ENCODE measurements around the gene TTN.
"Not testable (repeated sequence)": the region's sequence is repeated elsewhere in the genome, so short reads cannot be mapped to it uniquely, and the experiment has no call there.

Gene TTN

DNA sequence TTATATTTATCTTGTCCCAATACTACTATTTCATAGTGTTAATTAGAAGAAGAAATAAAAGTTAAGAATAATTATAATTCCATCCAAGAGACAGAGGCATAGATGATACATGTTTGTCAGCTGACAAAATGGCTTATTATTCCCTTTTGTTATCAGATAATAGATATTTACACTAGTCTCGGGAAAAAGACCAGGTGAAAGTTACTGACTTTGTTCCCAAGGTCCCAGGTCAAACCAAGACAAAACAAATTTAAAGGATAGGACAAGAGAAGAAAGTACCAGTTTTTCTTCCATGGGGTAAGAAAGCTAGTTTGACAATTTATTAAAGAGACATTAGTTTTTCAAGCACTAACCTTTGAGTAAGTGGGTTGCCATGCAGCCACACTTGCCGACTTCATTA is 73.2 kb downstream of the TTN start:
- no peak for DNase-seq (ENCODE audit: low spot score)

DNA sequence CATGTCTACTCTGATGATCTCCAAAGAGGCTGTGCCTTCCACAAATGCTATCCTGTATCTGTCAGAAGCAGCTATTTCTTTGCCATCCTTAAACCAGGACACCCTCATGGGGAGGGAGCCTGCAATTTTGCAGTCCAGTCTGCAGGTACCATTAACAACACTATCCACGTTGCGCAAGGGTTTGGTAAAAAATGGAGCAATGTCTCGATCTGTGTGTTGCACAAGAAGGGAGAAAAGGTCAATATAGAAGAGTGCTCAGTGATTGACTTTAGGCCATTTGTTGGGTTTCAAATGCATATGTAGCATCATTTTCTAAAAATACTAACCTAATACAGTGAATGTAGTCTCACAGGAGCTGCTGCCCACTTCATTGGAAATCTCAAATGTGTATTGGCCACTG is 74.3 kb downstream of the TTN start:
- no peak for DNase-seq (ENCODE audit: low spot score)

DNA sequence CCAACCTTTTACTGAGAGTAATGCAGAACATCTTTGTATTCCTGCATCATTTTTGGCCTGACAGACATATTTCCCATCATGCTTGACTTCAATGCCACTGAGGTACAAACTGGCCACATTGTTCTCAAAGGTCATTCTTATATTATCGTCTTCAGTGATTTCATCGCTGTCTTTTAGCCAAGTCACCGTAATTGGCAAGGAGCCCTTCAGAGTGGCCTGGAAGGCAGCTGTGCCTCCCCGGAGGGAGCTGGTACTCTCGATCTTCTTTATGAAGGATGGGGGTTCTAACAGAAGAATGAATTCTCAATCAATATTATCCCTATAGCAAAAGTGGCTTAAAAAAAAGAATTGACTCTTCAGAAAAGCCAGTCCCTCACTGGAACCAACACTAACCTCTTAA is 75.9 kb downstream of the TTN start:
- DNase-seq (ENCODE audit: low spot score) = no peak

DNA sequence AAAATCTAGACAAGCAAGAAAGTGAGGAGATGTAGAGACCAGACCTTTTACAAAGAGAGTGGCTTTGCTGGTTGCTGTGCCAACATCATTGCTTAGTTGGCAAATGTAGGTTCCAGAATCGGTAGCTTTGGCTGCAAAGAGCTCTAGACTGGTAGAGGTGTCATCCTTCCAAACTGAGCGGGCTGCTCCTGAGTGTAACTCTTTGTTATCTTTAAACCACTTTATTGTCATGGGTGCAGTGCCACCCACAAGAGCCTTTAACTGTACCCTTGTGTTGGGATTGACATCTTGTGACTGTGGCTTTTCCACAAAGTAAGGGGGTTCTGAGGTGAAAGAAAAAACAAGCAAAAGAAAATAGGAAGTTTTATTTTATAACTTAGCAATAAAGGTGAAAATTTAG is 77.2 kb downstream of the TTN start:
- DNase-seq (ENCODE audit: low spot score) = no peak

DNA sequence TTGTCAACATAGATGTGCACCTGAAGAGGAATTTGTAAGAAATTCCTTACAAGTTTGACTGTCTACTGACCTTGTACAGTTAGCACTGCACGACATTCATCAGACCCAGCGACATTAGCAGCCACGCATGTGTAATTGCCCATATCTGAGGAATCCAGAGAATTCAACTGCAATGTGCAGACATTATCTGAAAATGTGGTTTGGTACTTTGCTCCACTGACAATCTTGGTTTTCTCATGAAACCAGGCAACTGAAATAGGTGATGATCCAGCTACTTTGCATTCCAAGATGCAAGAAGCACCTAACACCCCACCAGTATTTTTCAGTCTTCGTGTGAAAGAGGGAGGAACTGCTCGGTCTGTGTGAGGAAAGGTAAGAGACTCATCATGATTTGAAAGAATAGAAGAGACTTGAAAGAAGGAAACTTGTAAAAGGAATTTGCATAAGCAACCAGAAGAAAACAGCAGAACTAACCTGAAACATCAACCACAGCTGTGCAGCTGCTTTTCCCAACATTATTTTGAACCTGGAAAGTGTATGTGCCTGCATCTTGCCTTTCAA is 83.4 kb downstream of the TTN start:
- no peak for DNase-seq (ENCODE audit: low spot score)

DNA sequence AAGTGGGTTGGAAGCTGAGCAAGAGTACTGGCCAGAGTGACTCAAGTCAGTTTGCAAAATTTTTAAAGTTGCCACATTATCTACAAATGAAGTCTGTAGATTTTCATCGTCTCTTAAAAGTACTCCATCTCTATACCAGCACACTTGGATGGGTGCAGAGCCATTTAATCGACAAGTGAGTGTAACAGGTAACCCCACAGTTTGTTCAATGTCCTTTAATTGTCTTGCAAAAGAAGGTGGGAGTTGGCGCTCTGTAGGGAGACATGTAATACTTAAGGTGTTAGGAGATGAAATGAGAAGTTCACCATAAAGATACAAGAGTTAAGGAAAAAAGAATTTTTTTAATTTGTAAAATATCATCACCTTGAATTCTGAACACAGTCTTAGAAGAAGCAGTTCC is 84.9 kb downstream of the TTN start:
- DNase-seq (ENCODE audit: low spot score) = no peak

GRCh38 chr2:178718988-178719387 is 88.2 kb downstream of the TTN start:
- DNase-seq (ENCODE audit: low spot score) = no peak

DNA sequence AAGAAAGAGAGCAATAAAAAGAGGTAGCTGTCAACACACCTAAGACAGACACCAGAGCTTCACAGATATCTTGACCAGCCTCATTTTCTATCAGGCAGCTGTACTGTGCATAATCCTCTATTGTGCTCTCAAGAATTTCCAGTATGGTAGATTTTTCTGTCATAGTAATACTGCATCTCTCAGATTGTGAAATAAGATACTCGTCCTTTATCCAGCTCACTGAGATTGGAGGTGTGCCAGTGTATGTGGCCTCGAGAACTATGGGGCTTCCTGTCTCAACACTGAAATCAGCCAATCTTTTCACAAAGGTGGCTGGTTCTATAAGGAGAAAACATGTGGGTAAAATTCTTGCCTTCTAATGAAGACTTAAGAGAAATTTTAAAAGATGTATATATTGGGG is 88.9 kb downstream of the TTN start:
- no peak for DNase-seq (ENCODE audit: low spot score)

DNA sequence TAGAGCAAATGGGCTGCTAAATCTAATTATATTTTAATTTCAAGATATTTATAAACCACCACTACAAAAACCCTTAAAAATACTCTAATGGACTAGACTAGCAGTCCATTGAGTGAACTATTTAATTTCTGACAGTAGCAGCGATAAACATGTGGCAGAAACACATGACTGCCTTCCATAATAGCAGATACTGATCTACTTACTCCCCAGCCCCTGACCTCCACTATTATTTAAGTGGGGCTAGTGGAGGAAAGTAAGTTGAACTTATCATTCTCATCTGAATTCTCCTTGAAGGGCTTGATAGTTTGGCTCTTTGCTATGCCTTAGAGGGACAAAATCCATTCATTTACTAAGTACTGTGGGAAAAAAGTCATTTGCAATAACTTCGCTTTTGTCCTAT is 90.8 kb downstream of the TTN start:
- no peak for DNase-seq (ENCODE audit: low spot score)

GRCh38 chr2:178715366-178715765 is 91.9 kb downstream of the TTN start:
- DNase-seq (ENCODE audit: low spot score) = no peak

GRCh38 chr2:178707476-178707875 is 99.7 kb downstream of the TTN start:
- no peak for DNase-seq (ENCODE audit: low spot score)

GRCh38 chr2:178704876-178705275 is 102.3 kb downstream of the TTN start:
- DNase-seq (ENCODE audit: low spot score) = no peak

DNA sequence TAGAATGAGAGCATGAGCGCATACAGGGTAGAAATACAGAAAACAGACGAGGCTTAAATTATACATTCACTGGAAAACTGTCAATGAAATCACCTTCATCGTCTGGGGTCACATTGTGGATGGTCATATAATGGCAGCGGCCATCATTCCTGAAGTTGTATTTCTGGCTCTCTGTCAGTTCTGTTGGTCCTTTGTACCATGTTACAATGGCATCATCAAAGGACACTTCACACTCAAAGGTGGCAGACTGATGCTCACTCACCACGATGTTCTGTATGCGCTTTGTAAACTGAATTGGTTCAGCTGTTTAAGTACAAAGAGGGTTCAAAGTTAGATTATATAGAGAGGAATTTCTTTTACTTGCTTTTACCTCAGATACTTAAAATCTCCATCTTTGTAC is 104.9 kb downstream of the TTN start:
- DNase-seq (ENCODE audit: low spot score) = no peak

GRCh38 chr2:178700922-178701342 is 106.3 kb downstream of the TTN start:
- DNase-seq (ENCODE audit: low spot score) = peak; percentile 37

DNA sequence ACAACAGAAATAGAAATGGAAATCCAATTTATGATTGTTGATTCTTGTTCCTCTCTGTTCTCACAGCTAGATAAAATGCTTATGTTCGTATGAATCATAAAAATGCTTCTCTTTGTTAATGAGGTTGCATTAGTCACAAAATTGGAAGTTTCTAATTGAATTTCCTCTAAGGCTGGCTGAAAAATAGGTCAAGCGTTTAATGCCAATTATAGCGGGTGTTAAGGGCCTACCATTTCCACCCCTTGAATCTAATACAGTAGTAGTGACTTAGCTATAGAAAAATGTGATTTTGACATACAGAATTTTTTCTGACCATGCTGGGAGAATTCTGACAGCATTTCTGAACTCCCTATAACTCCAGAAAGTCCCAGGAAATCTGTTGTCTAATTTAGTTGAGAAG is 107.1 kb downstream of the TTN start:
- no peak for DNase-seq (ENCODE audit: low spot score)

DNA sequence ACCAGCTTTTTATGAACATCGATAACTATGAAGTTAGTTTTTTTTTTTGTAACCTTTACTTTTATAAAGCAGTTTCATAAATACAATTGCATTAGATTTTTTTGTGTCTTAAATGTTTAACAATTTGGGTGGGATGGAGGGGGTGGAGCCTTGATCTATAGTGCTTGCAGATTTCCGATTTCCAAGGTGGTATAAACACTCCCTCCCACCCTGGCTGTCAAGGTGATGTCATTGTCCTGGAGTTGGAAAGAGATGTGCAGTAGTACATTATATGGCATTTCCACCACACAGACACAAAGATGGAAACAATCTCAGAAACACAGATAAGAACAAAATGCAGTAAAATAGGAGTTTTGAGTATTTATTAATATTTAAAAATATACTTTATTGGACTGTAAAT is 114.4 kb downstream of the TTN start:
- no peak for DNase-seq (ENCODE audit: low spot score)

DNA sequence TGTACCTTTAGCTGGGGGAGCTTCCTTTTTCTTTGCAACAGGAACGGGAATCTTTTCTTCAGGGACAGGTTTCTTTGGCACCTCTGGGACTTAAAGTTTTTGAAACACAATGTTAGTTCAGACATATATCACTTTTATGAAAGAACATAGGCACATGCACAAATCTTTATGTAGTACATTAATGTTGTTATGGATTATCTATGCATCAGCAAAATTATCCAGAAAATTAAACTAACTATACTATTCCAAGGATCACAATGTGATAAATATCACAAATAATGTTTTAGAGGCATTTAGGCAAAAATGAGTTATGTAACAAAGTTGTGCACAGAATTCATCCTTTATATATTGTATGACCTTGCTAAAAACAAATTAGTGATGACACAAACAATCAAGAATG is 117.4 kb downstream of the TTN start:
- no peak for DNase-seq (ENCODE audit: low spot score)

GRCh38 chr2:178683877-178684276 is 123.3 kb downstream of the TTN start:
- DNase-seq (ENCODE audit: low spot score) = no peak

DNA sequence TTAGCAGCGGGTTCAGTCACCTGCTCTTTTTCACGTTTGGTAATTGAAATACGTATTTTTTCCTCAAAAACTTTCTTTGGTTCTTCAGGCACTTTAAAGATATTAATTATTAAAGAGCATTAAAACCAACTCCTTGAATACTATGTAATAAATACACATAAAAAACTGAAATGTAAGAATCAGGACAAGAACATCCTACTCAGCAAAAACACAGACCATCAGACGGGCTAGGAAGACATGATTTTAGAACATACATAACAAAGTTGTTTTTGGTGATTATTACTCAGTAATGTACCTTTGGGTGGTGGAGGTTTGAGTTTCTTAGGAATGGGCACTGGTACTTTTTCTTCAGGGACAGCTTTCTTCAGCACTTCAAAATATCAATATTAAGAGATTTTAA is 126.1 kb downstream of the TTN start:
- no peak for DNase-seq (ENCODE audit: low spot score)

GRCh38 chr2:178679891-178680290 is 127.3 kb downstream of the TTN start:
- DNase-seq (ENCODE audit: low spot score) = no peak

DNA sequence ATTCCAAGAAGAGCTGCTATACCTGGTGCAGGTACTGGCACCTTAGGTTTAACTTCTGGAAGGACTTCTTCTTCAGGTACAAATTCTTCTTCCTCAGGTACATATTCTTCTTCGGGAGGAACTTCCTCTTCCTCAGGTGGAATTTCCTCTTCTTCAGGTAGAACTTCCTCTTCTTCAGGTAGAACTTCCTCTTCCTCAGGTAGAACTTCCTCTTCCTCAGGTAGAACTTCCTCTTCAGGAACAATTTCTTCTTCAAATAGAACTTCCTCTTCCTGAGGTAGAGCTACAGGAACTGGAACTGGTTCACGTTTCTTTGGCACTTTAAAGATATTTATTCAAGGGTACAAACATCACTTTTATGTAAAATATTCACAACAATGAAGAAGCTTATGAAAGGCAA is 129.6 kb downstream of the TTN start:
- no peak for DNase-seq (ENCODE audit: low spot score)

GRCh38 chr2:178676046-178676445 is 131.2 kb downstream of the TTN start:
- no peak for DNase-seq (ENCODE audit: low spot score)

DNA sequence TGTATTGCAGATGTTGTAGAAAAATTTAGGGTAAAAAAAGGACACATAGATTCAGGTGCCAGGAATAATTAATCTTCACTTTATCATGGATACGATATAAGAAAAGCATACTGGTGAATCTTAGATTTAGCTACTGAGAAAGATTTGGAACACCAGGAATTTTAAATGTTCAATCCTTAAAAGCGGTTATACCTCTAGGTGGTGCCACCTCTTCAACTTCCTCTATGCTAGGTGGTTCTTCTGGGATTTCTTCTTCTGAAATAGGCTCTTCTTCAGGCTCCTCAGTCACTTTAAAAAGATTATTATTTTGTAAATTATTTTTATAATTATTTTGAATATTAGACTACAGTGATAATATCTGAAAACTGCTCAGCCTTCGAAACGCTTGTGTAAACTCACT is 133.1 kb downstream of the TTN start:
- no peak for DNase-seq (ENCODE audit: low spot score)

- DNase-seq (ENCODE audit: low spot score) = no peak
These were observed 140.8 kb downstream of the TTN start for GRCh38 chr2:178666458-178666857.

GRCh38 chr2:178658480-178658879 is 148.7 kb downstream of the TTN start:
- DNase-seq (ENCODE audit: low spot score) = not testable (repeated sequence)
